H54 (cell line): ENCODE data around the gene SPINT3.
"Not testable (repeated sequence)": the region's sequence is repeated elsewhere in the genome, so short reads cannot be mapped to it uniquely, and the experiment has no call there.

ENCODE experiments used
- DNase-seq: peaks from one replicate; pipeline ENCODE4 v3.0.0; 2011; ENCODE audit warnings: low spot score, mixed read lengths; ENCODE audit not compliant: insufficient read length
- FAIRE-seq: peaks from 3 replicates; lab custom pipeline; 2011; peaks lifted over from hg19 to GRCh38; lab: Jason Lieb, UNC
- POLR2A ChIP-seq: IDR thresholded peaks from 2 replicates; pipeline ENCODE4 v1.6.1; 2011; ENCODE audit warnings: low read depth, mild to moderate bottlenecking, low read length

The SPINT3 gene

DNA sequence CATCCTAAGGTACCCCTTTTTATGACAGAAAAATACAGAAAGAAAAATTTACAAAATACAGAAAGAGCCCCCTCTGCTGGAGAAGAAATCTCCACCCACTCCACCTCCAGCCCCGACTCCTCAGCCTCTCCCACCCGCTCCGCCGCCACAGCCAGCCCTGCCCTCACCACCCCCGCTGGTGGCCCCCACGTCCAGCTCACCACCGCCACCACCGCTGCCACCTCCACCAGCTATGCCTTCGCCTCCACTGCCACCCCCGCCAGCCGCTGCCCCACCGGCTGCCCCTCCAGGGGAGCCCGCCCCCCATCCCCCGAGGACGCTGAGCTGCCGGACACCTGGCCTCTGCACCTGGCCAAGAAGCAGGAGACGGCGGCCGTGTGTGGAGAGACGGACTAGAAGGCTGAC is 28.2 kb downstream of the SPINT3 start:
- no peak for DNase-seq
- FAIRE-seq: no peak
- TF ChIP-seq POLR2A: no peak

DNA sequence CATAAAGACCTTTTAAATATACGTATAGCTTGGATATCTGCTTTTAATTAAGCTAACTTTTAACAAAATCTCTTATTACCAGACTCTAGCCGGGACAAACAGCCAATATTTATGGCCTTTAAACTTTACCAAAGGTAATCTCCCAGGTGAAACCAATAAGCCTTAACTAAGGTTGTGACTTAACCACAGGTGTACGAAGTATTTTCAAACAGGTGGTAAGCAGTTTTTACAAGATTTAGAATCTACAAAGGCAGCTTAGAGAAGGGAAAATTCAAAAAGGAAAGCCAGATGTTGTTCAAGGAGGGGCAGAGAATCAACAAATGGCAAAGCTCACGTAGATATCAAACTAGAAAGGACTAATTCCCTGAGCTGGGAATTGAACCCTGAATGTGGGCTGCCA is 30.0 kb downstream of the SPINT3 start:
- FAIRE-seq (no peak), DNase-seq (no peak)
- TF ChIP-seq POLR2A: no peak

DNA sequence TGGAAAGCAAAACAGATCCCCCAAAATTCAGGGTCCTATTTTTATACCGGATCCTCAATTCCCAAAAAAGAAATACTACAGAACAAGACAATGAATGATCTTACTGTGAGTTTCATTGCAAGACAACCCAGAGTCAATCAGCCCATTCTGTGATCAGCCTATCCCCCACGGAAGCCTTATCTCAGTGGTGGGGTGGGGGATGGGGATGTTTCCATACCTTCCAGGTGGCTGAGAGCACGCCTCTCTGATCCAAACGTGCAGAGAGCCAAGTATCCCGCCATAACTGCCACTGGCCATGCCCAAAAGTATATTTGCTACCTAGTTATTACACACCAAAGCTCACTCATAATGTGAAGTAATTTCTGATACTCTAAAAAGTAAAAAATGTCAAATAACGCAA is 30.7 kb downstream of the SPINT3 start:
- FAIRE-seq (no peak), DNase-seq (no peak)
- TF ChIP-seq POLR2A: no peak

- FAIRE-seq (no peak), DNase-seq (no peak)
- TF ChIP-seq POLR2A: no peak
Observed at GRCh38 chr20:45479822-45480221, 35.6 kb downstream of the SPINT3 start.

GRCh38 chr20:45477530-45478148 is 37.8 kb downstream of the SPINT3 start:
- not testable (repeated sequence) for FAIRE-seq, DNase-seq

GRCh38 chr20:45472286-45472685 is 43.1 kb downstream of the SPINT3 start:
- not testable (repeated sequence) for DNase-seq, FAIRE-seq

GRCh38 chr20:45470937-45471336 is 44.5 kb downstream of the SPINT3 start:
- FAIRE-seq (no peak), DNase-seq (no peak)
- TF ChIP-seq POLR2A: no peak

- no peak for DNase-seq
- TF ChIP-seq POLR2A: no peak
- no peak for FAIRE-seq
Observed at GRCh38 chr20:45470262-45470931, 45.0 kb downstream of the SPINT3 start.

DNA sequence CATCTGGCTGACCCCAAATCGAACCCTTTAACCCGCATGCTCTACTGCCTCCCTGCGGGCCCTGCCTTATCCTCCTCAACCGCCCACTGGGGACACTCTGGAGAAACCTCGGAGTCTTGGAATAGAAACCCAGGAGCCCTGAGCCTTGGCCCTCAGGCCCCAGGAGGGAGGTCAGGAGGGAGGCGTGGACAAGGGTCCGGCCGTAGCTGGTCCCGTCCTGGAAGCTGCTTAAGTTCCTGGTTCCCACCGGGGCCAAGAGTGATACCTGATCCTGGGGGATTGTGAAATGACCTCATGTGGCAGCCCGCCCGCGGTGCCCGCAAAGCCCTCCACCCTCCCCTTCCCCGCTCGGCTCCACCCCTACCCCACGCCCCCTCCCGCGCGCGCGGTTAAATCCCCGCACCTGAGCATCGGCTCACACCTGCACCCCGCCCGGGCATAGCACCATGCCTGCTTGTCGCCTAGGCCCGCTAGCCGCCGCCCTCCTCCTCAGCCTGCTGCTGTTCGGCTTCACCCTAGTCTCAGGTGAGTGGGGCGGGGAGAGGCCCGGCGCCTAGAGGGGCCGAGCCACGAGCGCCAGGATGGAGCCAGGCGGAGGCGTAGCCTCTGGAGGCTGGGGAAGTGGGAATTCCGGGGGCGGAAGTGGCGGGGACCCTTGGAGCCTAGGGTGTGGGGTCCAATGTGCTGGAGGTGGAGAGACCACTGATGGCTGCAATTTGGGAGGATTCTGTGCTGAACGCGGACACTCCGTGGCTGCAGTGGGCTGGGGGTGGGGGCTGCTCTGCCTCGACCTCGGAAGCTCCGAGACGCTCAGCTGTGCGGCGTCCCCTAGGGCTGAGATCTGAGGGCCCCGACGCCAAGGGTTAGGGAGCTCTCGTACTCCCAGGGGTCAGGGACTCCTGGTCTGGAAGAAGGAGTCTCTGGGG is 45.8 kb downstream of the SPINT3 start, which contains the start of gene WFDC2:
WFDC2 (plus strand) TSS at position 418 of the 926 bp plus-strand sequence; CDS start at position 447, 29 bp downstream.
- TF ChIP-seq POLR2A: no peak
- DNase-seq: no peak
- no peak for FAIRE-seq

- no peak for DNase-seq
- no peak for FAIRE-seq
- TF ChIP-seq POLR2A: no peak
Observed at GRCh38 chr20:45467861-45468260, 47.6 kb downstream of the SPINT3 start.

DNA sequence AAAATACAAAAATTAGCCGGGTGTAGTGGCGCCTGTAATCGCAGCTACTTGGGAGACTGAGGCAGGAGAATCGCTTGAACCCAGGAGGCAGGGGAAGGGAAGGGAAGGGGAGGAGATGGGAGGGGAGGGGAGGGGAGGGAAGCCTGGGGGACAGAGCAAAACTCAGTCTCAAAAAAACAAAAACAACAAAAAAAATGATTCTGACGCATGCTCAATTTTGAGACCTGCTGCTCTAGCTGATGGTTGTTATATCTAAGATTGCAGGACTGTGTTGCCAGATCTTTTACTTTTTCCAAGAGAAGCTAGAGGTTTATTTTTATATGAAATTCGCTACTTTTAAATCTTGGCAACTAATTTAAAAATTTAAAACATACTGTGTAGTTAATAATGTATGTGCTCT is 48.2 kb downstream of the SPINT3 start:
- FAIRE-seq (no peak), DNase-seq (no peak)
- TF ChIP-seq POLR2A: no peak

- no peak for TF ChIP-seq POLR2A
- DNase-seq (no peak), FAIRE-seq (no peak)
Observed at GRCh38 chr20:45465491-45466266, 49.7 kb downstream of the SPINT3 start.

GRCh38 chr20:45463709-45464108 is 51.7 kb downstream of the SPINT3 start:
- FAIRE-seq: no peak
- TF ChIP-seq POLR2A: no peak

More at GRCh38 chr20:45463709-45464108, 51.7 kb downstream of the SPINT3 start:
- DNase-seq: no peak
